ENCODE measurements around the gene BMF.

DNA sequence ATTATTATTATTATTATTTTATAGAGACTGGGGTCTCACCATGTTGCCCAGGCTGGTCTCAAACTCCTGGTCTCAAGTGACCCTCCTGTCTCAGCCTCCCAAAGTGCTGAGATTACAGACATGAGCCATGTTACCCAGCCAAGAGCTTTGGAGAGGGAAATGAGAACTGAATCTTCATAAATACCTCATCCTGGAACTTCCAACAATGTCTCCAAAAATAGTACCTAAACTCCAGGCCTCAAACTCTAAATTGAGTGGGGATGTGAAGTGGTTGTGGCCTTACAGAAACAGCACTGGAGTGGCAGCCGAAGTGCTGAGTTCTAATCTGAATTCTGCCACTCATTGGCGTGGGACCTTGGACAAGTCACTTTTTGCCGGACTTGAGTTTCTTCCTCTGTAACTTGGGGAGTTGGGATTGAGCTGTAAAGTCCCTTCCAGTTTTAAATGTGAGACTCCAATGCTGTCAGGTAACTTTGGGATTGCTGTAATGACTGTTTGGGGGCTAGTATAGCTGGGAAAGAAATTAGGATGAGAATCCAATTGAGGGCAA, 59.7 kb downstream of the BMF start:
- no peak for TF ChIP-seq POLR2AphosphoS5 (IDR thresholded peaks at IDR 0.05)
- TF ChIP-seq EZH2 (IDR thresholded peaks at IDR 0.05; ENCODE audit: borderline replicate concordance, insufficient read depth, low read length, poor library complexity, severe bottlenecking), result no peak
- no peak for TF ChIP-seq EP300 (conservative IDR thresholded peaks at IDR 0.05; ENCODE audit: poor library complexity, severe bottlenecking)
- no peak for TF ChIP-seq MXI1 (conservative IDR thresholded peaks at IDR 0.05; ENCODE audit: poor library complexity, severe bottlenecking)
